HepG2 (cell line): ENCODE data around the gene CRK. TPM values are rescaled to one million over a fixed set of nuclear protein-coding genes. Genes with fewer than 3 reads are reported as not detected.
A peak's percentile ranks its signal among the peaks of the same experiment; 100 is the strongest.

Experiments
- BCL6 ChIP-seq: IDR thresholded peaks from 2 replicates; pipeline ENCODE4 v1.6.1; 2016; ENCODE audit warnings: missing genetic modification reagents, missing compliant biosample characterization
- CBX2 ChIP-seq, 2 experiments: fragments of 200-600 bp in 1 of 2; sonication (generic); formaldehyde crosslinking in 1 of 2; IDR thresholded peaks; 2 replicates each; pipeline versions ENCODE4 v1.7.0 to v1.8.1; 2018 to 2022; ENCODE audit warnings: low read depth in 2 of 2, low read length in 1 of 2, mild to moderate bottlenecking in 1 of 2, missing genetic modification reagents in 1 of 2
- DNMT3B ChIP-seq: conservative IDR thresholded peaks from 2 replicates; pipeline ENCODE4 v1.6.1; 2016; ENCODE audit warnings: missing biosample characterization, control low read depth
- FOSL2 ChIP-seq: sonication (generic); formaldehyde crosslinking; IDR thresholded peaks from 2 replicates; pipeline ENCODE4 v1.4.0; 2020; ENCODE audit warnings: missing genetic modification reagents
- FOXK2 ChIP-seq: fragments of 450-650 bp; IDR thresholded peaks from 2 replicates; pipeline ENCODE4 v1.6.1; 2016
- GATAD1 ChIP-seq: IDR thresholded peaks from 2 replicates; pipeline ENCODE4 v1.6.1; 2016; ENCODE audit warnings: missing genetic modification reagents, missing compliant biosample characterization
- GLI4 ChIP-seq: sonication (generic); formaldehyde crosslinking; IDR thresholded peaks from 2 replicates; pipeline ENCODE4 v1.5.1; 2020; ENCODE audit warnings: missing genetic modification reagents, mild to moderate bottlenecking, moderate library complexity, borderline replicate concordance
- HMGA1 ChIP-seq: sonication (generic); formaldehyde crosslinking; conservative IDR thresholded peaks from 2 replicates; pipeline ENCODE4 v1.4.0; 2020; ENCODE audit warnings: missing genetic modification reagents
- HNRNPUL1 ChIP-seq: fragments of 200-400 bp; formaldehyde crosslinking; IDR thresholded peaks from 2 replicates; pipeline ENCODE4 v1.6.1; 2017; ENCODE audit warnings: low read depth, mild to moderate bottlenecking, low read length, moderate library complexity
- JUN ChIP-seq: sonication (generic); formaldehyde crosslinking; IDR thresholded peaks from 2 replicates; pipeline ENCODE4 v1.4.0; 2020; ENCODE audit warnings: mild to moderate bottlenecking, missing genetic modification reagents
- KLF12 ChIP-seq: sonication (generic); formaldehyde crosslinking; IDR thresholded peaks from 2 replicates; pipeline ENCODE4 v1.4.0; 2020; ENCODE audit warnings: missing genetic modification reagents, borderline replicate concordance
- NFRKB ChIP-seq: fragments of 450-650 bp; IDR thresholded peaks from 2 replicates; pipeline ENCODE4 v1.6.1; 2017
- POLR2AphosphoS5 ChIP-seq: IDR thresholded peaks from 2 replicates; pipeline ENCODE4 v1.6.1; 2012; ENCODE audit warnings: low read depth, low read length
- RAD51 ChIP-seq: fragments of 450-650 bp; IDR thresholded peaks from 2 replicates; pipeline ENCODE4 v1.6.1; 2016; ENCODE audit warnings: borderline replicate concordance
- REL ChIP-seq: sonication (generic); formaldehyde crosslinking; conservative IDR thresholded peaks from 2 replicates; pipeline ENCODE4 v1.8.0; 2022; ENCODE audit warnings: mild to moderate bottlenecking, missing genetic modification reagents, moderate library complexity
- SCMH1 ChIP-seq: sonication (generic); formaldehyde crosslinking; IDR thresholded peaks from 2 replicates; pipeline ENCODE4 v1.9.0; 2021; ENCODE audit warnings: missing genetic modification reagents, mild to moderate bottlenecking, borderline replicate concordance
- SRF ChIP-seq: IDR thresholded peaks from 2 replicates; pipeline ENCODE4 v1.6.1; 2011; ENCODE audit warnings: mild to moderate bottlenecking, low read depth, low read length, moderate library complexity
- TBX3 ChIP-seq: fragments of 450-650 bp; IDR thresholded peaks from 2 replicates; pipeline ENCODE4 v1.6.1; 2017; ENCODE audit warnings: antibody characterized with exemption, mild to moderate bottlenecking, inconsistent platforms, borderline replicate concordance
- TGIF2 ChIP-seq: IDR thresholded peaks from 2 replicates; pipeline ENCODE4 v1.6.1; 2016; ENCODE audit warnings: control low read depth, missing compliant biosample characterization
- YEATS2 ChIP-seq: sonication (generic); formaldehyde crosslinking; IDR thresholded peaks from 2 replicates; pipeline ENCODE4 v1.4.0; 2020; ENCODE audit warnings: missing genetic modification reagents, borderline replicate concordance
- ZBTB7B ChIP-seq: sonication (generic); formaldehyde crosslinking; IDR thresholded peaks from 2 replicates; pipeline ENCODE4 v1.4.0; 2020; ENCODE audit warnings: missing genetic modification reagents
- ZNF282 ChIP-seq: fragments of 450-650 bp; IDR thresholded peaks from 2 replicates; pipeline ENCODE4 v1.6.1; 2018; ENCODE audit not compliant: partially characterized antibody
- ZNF430 ChIP-seq: sonication (generic); formaldehyde crosslinking; IDR thresholded peaks from 2 replicates; pipeline ENCODE4 v1.9.0; 2021; ENCODE audit warnings: mild to moderate bottlenecking, missing genetic modification reagents
- ZNF451 ChIP-seq: sonication (generic); formaldehyde crosslinking; IDR thresholded peaks from 2 replicates; pipeline ENCODE4 v1.5.0; 2020; ENCODE audit warnings: mild to moderate bottlenecking, missing genetic modification reagents
- ZNF564 ChIP-seq: sonication (generic); formaldehyde crosslinking; IDR thresholded peaks from 2 replicates; pipeline ENCODE4 v1.8.1; 2023; ENCODE audit warnings: mild to moderate bottlenecking, missing genetic modification reagents
- ZNF841 ChIP-seq: sonication (generic); formaldehyde crosslinking; IDR thresholded peaks from 2 replicates; pipeline ENCODE4 v1.8.1; 2023; ENCODE audit warnings: missing genetic modification reagents, borderline replicate concordance
- ZSCAN22 ChIP-seq: sonication (generic); formaldehyde crosslinking; IDR thresholded peaks from 2 replicates; pipeline ENCODE4 v1.4.0; 2020; ENCODE audit warnings: mild to moderate bottlenecking, missing genetic modification reagents
- polyA plus RNA-seq, 8 experiments: library from polyadenylated mRNA; depleted of rRNA in 3 of 8; stranded (reverse) in 7 of 8; unstranded in 1 of 8; fragments of >200 nt; fragmentation: Illumina TruSeq in 4 of 8; extraction: Trizol in 4 of 8; gene quantifications; 2 replicates each; pipeline versions ENCODE4 v1.2.1 to v1.2.3, GENCODE V29; 2011 to 2016; ENCODE audit warnings: low read depth in 4 of 8, missing spikeins in 1 of 8, mixed read lengths in 1 of 8; ENCODE audit not compliant: insufficient read depth in 1 of 8
- total RNA-seq, 5 experiments: library from RNA; depleted of rRNA; stranded (reverse); fragments of >200 nt; fragmentation: Illumina TruSeq; extraction: Trizol; gene quantifications; 2 replicates each; pipeline ENCODE4 v1.2.3, GENCODE V29; 2016; ENCODE audit warnings: low read depth in 1 of 5
- TF ChIP-seq, protein P1 (sequence below), 2 experiments: sonication (generic) in 1 of 2; formaldehyde crosslinking in 1 of 2; IDR thresholded peaks; 2 replicates each; pipeline versions ENCODE4 v1.5.1 to v1.6.1; 2011 to 2020; ENCODE audit warnings: borderline replicate concordance in 1 of 2, low read depth in 1 of 2, low read length in 1 of 2, mild to moderate bottlenecking in 1 of 2, missing genetic modification reagents in 1 of 2, moderate library complexity in 1 of 2
- TF ChIP-seq, protein P2 (sequence below): sonication (generic); formaldehyde crosslinking; IDR thresholded peaks from 2 replicates; pipeline ENCODE4 v1.5.1; 2020; ENCODE audit warnings: missing genetic modification reagents, mild to moderate bottlenecking, borderline replicate concordance

The CRK gene
- total and polyA plus RNA-seq, 2 of the 13 experiments (the other 11 are each of a cell fraction or from before 2014, with no cell fraction given) = 47.4 to 54.2 TPM

DNA sequence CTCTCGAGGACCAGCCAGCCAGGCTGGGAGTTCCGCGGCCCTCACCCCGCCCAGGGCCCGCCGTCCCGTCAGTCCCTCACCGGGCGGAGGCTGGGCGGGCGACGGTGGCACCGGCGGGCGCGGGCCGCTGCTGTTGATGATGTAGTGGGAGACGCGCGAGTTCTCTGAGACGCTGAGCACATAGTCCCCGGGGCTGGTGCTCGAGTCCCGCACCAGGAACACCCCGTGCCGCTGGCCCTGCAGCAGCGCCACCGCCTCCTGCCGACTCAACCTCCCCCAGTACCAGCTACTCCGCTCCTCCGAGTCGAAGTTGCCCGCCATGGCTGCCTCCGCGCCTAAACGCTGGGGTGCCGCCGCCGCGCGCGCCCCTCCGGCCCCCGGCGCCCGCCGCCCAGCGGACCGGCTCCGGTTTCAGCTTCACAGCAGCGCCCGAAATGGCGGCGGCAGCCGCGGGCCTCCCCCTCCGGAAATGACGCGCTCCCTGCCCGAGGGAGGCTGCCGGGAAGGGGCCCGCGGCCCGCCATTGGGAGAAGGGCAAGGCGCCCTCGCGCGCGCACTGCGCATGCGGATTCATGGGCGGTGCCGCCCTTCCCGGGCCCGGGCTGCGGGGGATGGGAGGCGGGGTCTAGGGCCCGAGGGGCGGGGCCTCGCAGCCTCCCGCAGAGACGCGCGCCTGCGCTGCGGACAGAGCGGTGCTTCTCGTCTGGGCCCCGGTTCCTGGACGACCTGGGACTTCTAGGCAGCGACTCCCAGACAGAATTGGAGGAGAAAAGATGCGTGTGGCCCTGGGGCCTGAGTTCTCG is at the start of gene CRK (continued):
- TF ChIP-seq, protein P1, sequence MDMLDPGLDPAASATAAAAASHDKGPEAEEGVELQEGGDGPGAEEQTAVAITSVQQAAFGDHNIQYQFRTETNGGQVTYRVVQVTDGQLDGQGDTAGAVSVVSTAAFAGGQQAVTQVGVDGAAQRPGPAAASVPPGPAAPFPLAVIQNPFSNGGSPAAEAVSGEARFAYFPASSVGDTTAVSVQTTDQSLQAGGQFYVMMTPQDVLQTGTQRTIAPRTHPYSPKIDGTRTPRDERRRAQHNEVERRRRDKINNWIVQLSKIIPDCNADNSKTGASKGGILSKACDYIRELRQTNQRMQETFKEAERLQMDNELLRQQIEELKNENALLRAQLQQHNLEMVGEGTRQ (IDR thresholded peaks at IDR 0.05; ENCODE audit: low read depth, low read length) = no peak
- TF ChIP-seq, protein P1 (CRISPR knock-in tag; IDR thresholded peaks at IDR 0.05; ENCODE audit: borderline replicate concordance) = no peak
- no peak for TF ChIP-seq RAD51
- TF ChIP-seq ZNF282 = no peak
- no peak for TF ChIP-seq CBX2 (IDR thresholded peaks at IDR 0.05; ENCODE audit: low read depth, low read length)
- TF ChIP-seq CBX2 (CRISPR knock-in tag; IDR thresholded peaks at IDR 0.05; ENCODE audit: low read depth) = no peak
- peak; percentile 94 for TF ChIP-seq POLR2AphosphoS5
- TF ChIP-seq SCMH1 (CRISPR knock-in tag) = no peak
- TF ChIP-seq REL (CRISPR knock-in tag) = no peak
- no peak for TF ChIP-seq DNMT3B (CRISPR knock-in tag)
- no peak for TF ChIP-seq NFRKB
- no peak for TF ChIP-seq SRF
- no peak for TF ChIP-seq HMGA1 (CRISPR knock-in tag)
- no peak for TF ChIP-seq GLI4
- TF ChIP-seq ZNF451 (CRISPR knock-in tag) = no peak; the same call in 1 of the 2 replicates
- 0 out of 2 replicates have a peak, but pooled peaks have one; percentile 17 for TF ChIP-seq ZNF564 (CRISPR knock-in tag)
- TF ChIP-seq ZBTB7B (CRISPR knock-in tag) = no peak
- TF ChIP-seq BCL6 (CRISPR knock-in tag) = peak; percentile 5; the same call in 1 of the 2 replicates
- TF ChIP-seq TBX3 = no peak
- TF ChIP-seq, protein P2, sequence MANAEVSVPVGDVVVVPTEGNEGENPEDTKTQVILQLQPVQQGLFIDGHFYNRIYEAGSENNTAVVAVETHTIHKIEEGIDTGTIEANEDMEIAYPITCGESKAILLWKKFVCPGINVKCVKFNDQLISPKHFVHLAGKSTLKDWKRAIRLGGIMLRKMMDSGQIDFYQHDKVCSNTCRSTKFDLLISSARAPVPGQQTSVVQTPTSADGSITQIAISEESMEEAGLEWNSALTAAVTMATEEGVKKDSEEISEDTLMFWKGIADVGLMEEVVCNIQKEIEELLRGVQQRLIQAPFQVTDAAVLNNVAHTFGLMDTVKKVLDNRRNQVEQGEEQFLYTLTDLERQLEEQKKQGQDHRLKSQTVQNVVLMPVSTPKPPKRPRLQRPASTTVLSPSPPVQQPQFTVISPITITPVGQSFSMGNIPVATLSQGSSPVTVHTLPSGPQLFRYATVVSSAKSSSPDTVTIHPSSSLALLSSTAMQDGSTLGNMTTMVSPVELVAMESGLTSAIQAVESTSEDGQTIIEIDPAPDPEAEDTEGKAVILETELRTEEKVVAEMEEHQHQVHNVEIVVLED (CRISPR knock-in tag) = peak; percentile 69; the same call in 1 of the 2 replicates
- TF ChIP-seq FOSL2 (CRISPR knock-in tag) = no peak
- TF ChIP-seq YEATS2 (CRISPR knock-in tag) = peak; percentile 30; the same call in 1 of the 2 replicates
- no peak; the same call in 1 of the 2 replicates for TF ChIP-seq KLF12 (CRISPR knock-in tag)
- TF ChIP-seq ZNF841 (CRISPR knock-in tag) = no peak; the same call in 1 of the 2 replicates
- no peak for TF ChIP-seq FOXK2
- peak; percentile 73; the same call in 1 of the 2 replicates for TF ChIP-seq ZSCAN22 (CRISPR knock-in tag)
- TF ChIP-seq JUN (CRISPR knock-in tag) = peak; percentile 57; the same call in 1 of the 2 replicates
- TF ChIP-seq HNRNPUL1 = no peak
- peak; percentile 83 for TF ChIP-seq GATAD1 (CRISPR knock-in tag)
- TF ChIP-seq ZNF430 (CRISPR knock-in tag) = peak; percentile 39; the same call in 1 of the 2 replicates
- no peak for TF ChIP-seq TGIF2 (CRISPR knock-in tag)
